Epithelial cell of esophagus (primary cell): ENCODE measurements around the gene RBMS3.

Experiments used
- DNase-seq: peaks from one replicate; pipeline ENCODE4 v3.0.0; 2010; ENCODE audit warnings: low read depth
- H3K4me3 ChIP-seq: 2 replicates; pipeline ENCODE4 v1.5.1; 2011; ENCODE audit warnings: mild to moderate bottlenecking, low read length, control low read depth
- TF ChIP-seq, protein P1 (sequence below): IDR thresholded peaks from 2 replicates; pipeline ENCODE4 v1.5.1; 2011; ENCODE audit warnings: low read depth, mild to moderate bottlenecking, low read length, control low read depth, inconsistent platforms; ENCODE audit not compliant: insufficient read depth; ENCODE audit errors: missing control alignments

RBMS3 gene

DNA sequence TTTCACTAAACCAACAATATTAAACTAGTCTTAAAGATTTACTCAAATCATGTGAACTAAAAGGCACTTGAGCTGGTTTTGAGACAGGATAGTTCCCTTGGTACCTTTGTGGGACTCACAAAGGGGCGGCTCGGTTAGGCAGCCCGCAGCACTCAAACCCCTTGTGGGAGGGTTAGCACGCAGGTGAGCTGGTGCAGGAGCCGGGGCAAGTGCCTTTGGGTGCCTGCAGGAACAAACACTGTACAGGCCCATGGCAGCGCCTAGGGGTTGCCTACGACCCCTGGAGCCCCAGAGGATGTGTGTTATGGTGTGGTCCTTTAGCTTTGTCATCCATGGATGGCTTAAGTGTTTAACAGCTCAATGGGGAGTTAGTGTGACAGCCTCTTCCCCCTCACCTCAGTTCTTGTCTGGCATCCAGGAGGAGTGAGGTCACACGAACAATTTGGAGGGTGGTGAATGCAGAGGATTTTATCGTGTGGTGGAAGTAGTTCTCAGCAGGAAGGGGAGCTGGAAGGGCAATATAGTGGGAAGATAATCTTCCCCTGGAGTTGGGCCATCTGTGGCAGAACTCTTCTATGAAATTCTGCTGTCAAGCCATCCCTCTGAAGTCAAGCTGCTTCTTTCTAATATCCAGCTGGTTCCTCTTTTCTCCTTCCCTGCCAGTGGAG is 470.9 kb downstream of the RBMS3 start:
- TF ChIP-seq, protein P1, sequence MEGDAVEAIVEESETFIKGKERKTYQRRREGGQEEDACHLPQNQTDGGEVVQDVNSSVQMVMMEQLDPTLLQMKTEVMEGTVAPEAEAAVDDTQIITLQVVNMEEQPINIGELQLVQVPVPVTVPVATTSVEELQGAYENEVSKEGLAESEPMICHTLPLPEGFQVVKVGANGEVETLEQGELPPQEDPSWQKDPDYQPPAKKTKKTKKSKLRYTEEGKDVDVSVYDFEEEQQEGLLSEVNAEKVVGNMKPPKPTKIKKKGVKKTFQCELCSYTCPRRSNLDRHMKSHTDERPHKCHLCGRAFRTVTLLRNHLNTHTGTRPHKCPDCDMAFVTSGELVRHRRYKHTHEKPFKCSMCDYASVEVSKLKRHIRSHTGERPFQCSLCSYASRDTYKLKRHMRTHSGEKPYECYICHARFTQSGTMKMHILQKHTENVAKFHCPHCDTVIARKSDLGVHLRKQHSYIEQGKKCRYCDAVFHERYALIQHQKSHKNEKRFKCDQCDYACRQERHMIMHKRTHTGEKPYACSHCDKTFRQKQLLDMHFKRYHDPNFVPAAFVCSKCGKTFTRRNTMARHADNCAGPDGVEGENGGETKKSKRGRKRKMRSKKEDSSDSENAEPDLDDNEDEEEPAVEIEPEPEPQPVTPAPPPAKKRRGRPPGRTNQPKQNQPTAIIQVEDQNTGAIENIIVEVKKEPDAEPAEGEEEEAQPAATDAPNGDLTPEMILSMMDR: no peak
- no peak overlapping the region for H3K4me3 ChIP-seq
- DNase-seq: no peak

DNA sequence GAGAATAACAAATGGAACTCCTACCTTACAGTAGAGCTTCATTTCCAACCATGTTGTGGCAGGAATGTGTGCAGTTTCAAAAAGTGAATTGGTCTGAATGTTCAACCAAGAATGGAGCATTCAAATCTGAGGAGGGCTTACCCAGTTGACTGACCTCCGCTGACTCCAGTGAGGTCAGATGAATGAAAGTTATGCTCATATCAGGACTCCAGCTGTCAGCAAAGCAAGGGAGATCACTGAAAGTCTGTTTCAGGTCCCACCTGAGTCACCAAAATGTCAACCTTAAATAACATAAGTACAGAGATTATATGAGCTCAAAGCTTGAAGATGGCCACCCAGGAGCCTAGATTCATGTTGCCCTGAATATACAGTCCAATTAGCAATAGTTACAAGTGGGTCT is 473.5 kb downstream of the RBMS3 start:
- TF ChIP-seq, protein P1: no peak
- no peak for DNase-seq

DNA sequence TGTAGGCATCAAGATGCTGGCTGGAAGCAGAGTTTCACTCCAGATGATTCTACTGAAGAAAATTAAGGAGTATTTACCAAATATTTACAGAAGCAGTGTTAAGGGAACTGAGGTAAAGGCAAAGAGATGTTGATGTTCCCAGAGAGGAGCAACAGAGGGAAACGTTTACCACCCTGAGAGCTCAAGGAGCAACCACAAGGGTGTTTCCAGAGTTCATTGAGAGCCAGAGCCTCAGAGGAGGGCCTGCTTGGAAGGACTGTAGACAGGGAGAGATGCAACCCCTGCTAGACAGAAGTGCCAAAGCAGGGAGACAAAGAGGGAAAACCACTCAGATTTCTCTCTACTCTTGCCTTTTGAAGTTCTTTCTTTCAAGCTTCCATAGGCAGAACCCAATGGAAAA is 474.5 kb downstream of the RBMS3 start:
- H3K4me3 ChIP-seq: no peak overlapping the region
- TF ChIP-seq, protein P1: no peak
- no peak for DNase-seq

More for the DNA sequence above, 473.5 kb downstream of the RBMS3 start:
- H3K4me3 ChIP-seq: no peak overlapping the region

DNA sequence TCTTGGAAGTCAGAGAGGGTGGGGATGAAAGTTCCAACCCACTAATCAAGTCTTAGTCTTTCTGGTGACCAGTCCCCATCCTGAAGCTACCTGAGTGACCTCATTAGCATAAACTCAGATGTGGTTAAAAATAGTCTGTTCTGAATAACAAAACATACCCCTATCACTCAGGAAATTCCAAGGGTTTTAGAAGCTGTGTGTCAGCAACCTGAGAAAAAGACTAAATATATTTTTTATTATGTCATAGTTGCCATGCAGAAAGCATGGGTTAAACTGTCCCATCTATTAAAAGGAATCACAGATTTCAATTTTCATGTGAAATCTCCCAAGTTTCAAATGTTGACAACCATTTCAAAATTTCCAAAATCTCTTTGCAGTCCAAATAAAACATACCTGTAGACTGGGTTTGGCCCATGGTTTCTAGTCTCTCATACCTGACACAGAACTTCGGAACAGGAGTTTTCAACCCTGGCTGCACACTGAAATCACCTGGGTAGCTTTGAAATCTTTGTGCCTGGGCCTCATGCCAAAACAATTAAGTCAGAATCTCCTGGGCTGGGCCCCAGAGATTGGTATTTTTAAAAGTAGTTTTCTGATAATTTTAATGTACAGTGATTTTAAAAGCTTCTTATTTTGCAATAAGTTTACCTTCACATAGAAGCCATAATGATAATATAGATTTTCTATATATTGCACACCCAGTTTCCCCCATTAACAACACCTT is 476.3 kb downstream of the RBMS3 start:
- TF ChIP-seq, protein P1: no peak
- H3K4me3 ChIP-seq: no peak overlapping the region
- peak; percentile 77 for DNase-seq

DNA sequence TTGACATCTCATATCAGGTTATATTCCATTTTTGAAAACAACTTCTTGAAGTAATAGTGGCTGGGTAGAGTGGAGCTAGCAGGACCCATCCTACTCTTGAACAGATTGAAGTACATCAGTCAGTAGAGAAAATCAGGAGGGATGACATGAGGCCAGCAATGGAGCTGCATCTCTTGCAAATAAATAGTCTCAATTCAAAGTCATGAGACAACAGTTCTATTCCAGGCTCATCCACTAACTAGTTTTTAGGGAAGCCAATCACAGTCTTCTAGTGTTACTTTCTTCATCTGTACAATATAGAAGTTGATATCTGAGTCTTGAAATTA is 477.2 kb downstream of the RBMS3 start:
- H3K4me3 ChIP-seq: no peak overlapping the region
- TF ChIP-seq, protein P1: no peak
- DNase-seq: no peak

DNA sequence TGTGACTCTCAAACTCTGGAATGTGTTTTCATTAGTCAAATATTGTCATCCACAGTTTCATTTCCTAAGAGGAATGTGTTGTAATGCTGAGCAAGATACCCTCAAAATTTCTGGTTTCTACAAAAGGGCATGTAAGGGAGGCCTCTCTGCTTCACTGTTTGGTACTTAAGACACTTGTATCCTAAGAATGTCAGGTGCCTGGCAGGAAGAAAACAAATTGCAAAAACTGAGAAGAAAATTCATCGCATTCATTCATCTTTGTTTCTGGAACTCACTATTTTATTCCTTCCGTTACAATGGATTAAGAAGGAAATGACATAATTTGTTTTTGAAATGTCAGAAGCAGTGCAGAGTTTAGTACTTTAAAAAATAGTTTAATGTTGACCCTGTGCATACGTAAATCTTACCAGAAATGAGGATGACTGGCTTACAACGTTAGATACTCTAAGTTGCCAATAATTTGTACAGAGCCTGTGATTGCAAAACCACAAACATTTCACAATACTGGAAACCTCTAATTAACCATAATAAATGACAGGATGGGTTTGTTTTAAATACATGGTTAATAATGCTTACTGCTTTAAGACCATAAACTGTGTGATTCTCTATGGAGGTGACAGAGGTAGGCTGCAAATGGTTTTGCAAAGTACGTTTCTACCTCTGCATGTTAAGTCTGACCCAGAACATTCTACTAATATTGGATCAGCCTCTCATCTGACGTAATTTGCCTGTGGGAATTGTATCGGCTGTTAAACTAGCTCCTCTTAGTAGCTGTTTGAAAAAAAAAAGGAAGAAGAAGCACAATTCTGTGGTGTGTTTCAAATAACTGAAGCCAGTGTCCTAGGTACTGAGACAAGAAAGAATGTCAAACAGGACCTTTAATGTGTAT is 477.8 kb downstream of the RBMS3 start:
- peak; percentile 86 for DNase-seq
- H3K4me3 ChIP-seq: no peak overlapping the region
- TF ChIP-seq, protein P1: no peak
